Measurements from ENCODE around the gene LRRC75B. TPM values are rescaled to one million over a fixed set of nuclear protein-coding genes. Genes with fewer than 3 reads are reported as not detected.

LRRC75B gene
- total RNA-seq, 2 donors from 2014 or later: 13.7 to 18.7 TPM

DNA sequence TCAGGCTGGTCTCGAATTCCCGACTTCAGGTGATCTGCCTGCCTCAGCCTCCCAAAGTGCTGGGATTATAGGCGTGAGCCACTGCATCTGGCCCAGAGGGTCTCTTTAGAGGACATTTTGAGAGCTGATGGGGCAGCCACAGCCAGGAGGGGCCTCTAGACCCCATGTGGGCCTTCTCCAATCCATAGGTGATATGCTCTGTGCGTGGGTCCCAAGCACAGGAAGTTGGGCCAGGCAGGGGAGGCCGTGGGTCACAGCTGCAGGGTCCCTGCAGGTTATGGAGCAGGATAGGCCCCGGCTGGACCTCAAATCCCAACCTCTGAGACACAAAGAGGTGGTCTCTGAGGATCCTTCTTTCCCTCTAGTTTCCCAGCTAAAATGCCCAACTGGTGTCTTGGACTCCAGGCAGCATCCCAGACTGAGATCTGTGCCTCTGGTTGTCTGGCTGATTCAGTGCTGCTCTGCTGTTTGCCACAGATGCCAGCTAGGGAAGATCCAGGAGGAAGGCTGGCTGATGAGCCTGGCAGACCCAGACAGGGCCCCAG, 1.5 kb downstream of the LRRC75B start:
- no peak for TF ChIP-seq CTCF (IDR thresholded peaks at IDR 0.05)
- no peak for DNase-seq (ENCODE audit: low spot score)
- no peak for ATAC-seq (ENCODE audit: insufficient number of reproducible peaks, low FRiP score, low read depth)
- Histone ChIP-seq H3K27ac (no peak overlapping the region), H3K9me3 (no peaks in the 10 kb centered on the region), H3K4me1 (ENCODE audit: control insufficient read depth in 1 of 2, low read depth in 2 of 2) (peaks cover 0 to 22% of the 10 kb centered on the region in 2 donors), H3K4me3 (no peak overlapping the region), H3K27me3 (replicated peaks; ENCODE audit: insufficient read depth) (no peaks in the 10 kb centered on the region), H3K36me3 (peaks cover 11% of the 10 kb centered on the region)

DNA sequence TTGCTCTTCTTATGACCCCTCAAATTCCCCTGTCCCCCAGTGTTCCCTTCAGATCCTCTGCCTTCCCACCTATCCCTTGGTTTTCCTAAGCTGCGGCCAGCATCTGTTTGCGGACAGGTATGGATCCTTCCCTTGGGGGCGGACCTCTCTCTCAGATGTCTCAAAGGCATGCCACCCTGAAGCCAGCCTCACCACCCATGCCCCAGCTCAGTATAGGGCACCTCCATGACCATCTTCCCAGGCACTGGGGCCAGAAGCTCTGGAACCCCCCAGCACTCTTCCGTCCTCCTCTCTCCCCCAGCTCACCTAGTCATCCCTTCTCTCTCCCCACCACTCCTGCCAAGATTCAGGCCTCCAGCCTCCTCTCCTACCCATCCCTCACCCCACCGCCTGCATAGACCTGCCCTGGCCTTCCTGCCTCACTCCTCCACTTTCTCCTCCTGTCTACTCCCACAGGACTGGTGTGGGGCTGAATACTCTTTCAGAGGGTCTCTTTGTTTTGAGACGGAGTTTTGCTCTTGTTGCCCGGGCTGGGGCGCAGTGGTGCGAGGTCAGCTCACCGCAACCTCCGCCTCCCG, 2.2 kb downstream of the LRRC75B start:
- H3K36me3 ChIP-seq: peaks cover 14% of the 10 kb centered on the region
- no peak overlapping the region for H3K27ac ChIP-seq
- ATAC-seq (ENCODE audit: insufficient number of reproducible peaks, low FRiP score, low read depth) (no peak), DNase-seq (ENCODE audit: low spot score) (no peak)
- H3K27me3 ChIP-seq (replicated peaks; ENCODE audit: insufficient read depth): no peaks in the 10 kb centered on the region
- H3K4me1 ChIP-seq (ENCODE audit: control insufficient read depth in 1 of 2, low read depth in 2 of 2): peaks cover 0 to 22% of the 10 kb centered on the region in 2 donors
- H3K4me3 ChIP-seq: no peak overlapping the region
- no peaks in the 10 kb centered on the region for H3K9me3 ChIP-seq
- TF ChIP-seq CTCF (IDR thresholded peaks at IDR 0.05): no peak

GRCh38 chr22:24589518-24590030, 3.3 kb downstream of the LRRC75B start:
- DNase-seq (ENCODE audit: low spot score) (no peak), ATAC-seq (ENCODE audit: insufficient number of reproducible peaks, low FRiP score, low read depth) (no peak)
- no peaks in the 10 kb centered on the region for H3K9me3 ChIP-seq
- H3K36me3 ChIP-seq: peaks cover 14% of the 10 kb centered on the region
- H3K4me1 ChIP-seq (ENCODE audit: control insufficient read depth in 1 of 2, low read depth in 2 of 2): peaks cover 0 to 26% of the 10 kb centered on the region in 2 donors
- no peak overlapping the region for H3K4me3 ChIP-seq
- H3K27ac ChIP-seq: no peak overlapping the region
- no peak for TF ChIP-seq CTCF (IDR thresholded peaks at IDR 0.05)
- no peaks in the 10 kb centered on the region for H3K27me3 ChIP-seq (replicated peaks; ENCODE audit: insufficient read depth)

- H3K9me3 ChIP-seq: no peaks in the 10 kb centered on the region
- ATAC-seq (ENCODE audit: insufficient number of reproducible peaks, low FRiP score, low read depth) (no peak), DNase-seq (ENCODE audit: low spot score) (no peak)
- no peaks in the 10 kb centered on the region for H3K27me3 ChIP-seq (replicated peaks; ENCODE audit: insufficient read depth)
- H3K4me3 ChIP-seq: no peak overlapping the region
- H3K27ac ChIP-seq: no peak overlapping the region
- H3K4me1 ChIP-seq (ENCODE audit: control insufficient read depth in 1 of 2, low read depth in 2 of 2): peaks cover 2 to 29% of the 10 kb centered on the region in 2 donors
- no peak for TF ChIP-seq CTCF (IDR thresholded peaks at IDR 0.05)
- H3K36me3 ChIP-seq: peaks cover 14% of the 10 kb centered on the region
Measured at GRCh38 chr22:24588757-24589481, 4.0 kb downstream of the LRRC75B start.

- H3K27me3 ChIP-seq (replicated peaks; ENCODE audit: insufficient read depth): no peaks in the 10 kb centered on the region
- peaks cover 7 to 29% of the 10 kb centered on the region in 2 donors for H3K4me1 ChIP-seq (ENCODE audit: control insufficient read depth in 1 of 2, low read depth in 2 of 2)
- H3K4me3 ChIP-seq: no peak overlapping the region
- ATAC-seq (ENCODE audit: insufficient number of reproducible peaks, low FRiP score, low read depth) (no peak), DNase-seq (ENCODE audit: low spot score) (no peak)
- no peak for TF ChIP-seq CTCF (IDR thresholded peaks at IDR 0.05)
- peaks cover 14% of the 10 kb centered on the region for H3K36me3 ChIP-seq
- H3K27ac ChIP-seq: no peak overlapping the region
- no peaks in the 10 kb centered on the region for H3K9me3 ChIP-seq
Measured at GRCh38 chr22:24588381-24588756, 4.5 kb downstream of the LRRC75B start.

Measured in thoracic aorta (tissue), 2 donors.